Right renal pelvis (tissue), 4 donors: ENCODE data around the gene BMP5. TPM values are rescaled to one million over a fixed set of nuclear protein-coding genes. Genes with fewer than 3 reads are reported as not detected.

ENCODE experiments used
- DNase-seq, 4 donors: peaks; one replicate each; pipeline ENCODE4 v3.0.0-alpha.2; 2013; ENCODE audit warnings: low read depth in 4 of 4, low spot score in 3 of 4, missing footprints in 1 of 4
- polyA plus RNA-seq, 4 donors: library from polyadenylated mRNA; unstranded; fragments of 120-200 nt; gene quantifications; one replicate each; pipeline ENCODE4 v1.2.1, GENCODE V29; 2013; ENCODE audit not compliant: insufficient read length in 4 of 4

Gene BMP5
- polyA plus RNA-seq, 4 donors, result 2.5 to 3.6 (median 3.1) TPM

- no peak for DNase-seq
These were observed 141.1 kb downstream of the BMP5 start for GRCh38 chr6:55734256-55734655.

GRCh38 chr6:55729665-55730064 is 145.7 kb downstream of the BMP5 start:
- DNase-seq, result no peak

GRCh38 chr6:55726144-55726543 is 149.2 kb downstream of the BMP5 start:
- DNase-seq, result no peak

- DNase-seq, result no peak
These were observed 160.6 kb downstream of the BMP5 start for GRCh38 chr6:55714831-55715230.

- DNase-seq, result peak in 3 of 4 donors; percentile 4 to 21 (median 17)
These were observed 162.0 kb downstream of the BMP5 start for GRCh38 chr6:55713436-55713835.

- DNase-seq, result no peak
These were observed 166.7 kb downstream of the BMP5 start for GRCh38 chr6:55708711-55709110.

GRCh38 chr6:55705451-55706440 is 169.6 kb downstream of the BMP5 start:
- DNase-seq, result no peak

- DNase-seq, result no peak
These were observed 171.0 kb downstream of the BMP5 start for GRCh38 chr6:55704421-55704820.
